Measurements from ENCODE around the gene EPHB1. TPM values are rescaled to one million over a fixed set of nuclear protein-coding genes. Genes with fewer than 3 reads are reported as not detected.

The EPHB1 gene
- total and polyA plus RNA-seq, 4 donors = 0.23 to 1.7 (median 0.52) TPM

DNA sequence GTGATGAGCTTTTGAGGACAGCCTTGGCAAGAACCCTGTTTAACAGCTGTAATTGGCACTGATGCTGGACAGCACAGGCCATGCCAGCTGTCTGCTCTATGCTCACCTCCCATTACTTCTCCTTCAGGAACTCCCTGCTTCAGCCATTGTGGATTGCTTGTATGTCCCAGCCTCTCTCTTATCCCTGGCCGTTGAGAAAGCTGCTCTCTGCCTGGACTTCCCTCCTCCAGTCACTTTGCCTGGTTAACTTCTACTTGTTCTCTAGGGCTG lies 444.5 kb downstream of the EPHB1 start:
- Histone ChIP-seq H3K9me3 (ENCODE audit: control insufficient read depth in 4 of 4, low read length in 3 of 4) (no peaks in the 10 kb centered on the region), H3K27ac (ENCODE audit: low read depth in 1 of 2, low read length in 2 of 2) (no peak overlapping the region), H3K9ac (ENCODE audit: low read depth in 1 of 2, low read length in 2 of 2) (no peak overlapping the region), H3K4me1 (ENCODE audit: control insufficient read depth in 4 of 4, insufficient read depth in 4 of 4, low read length in 3 of 4) (peaks cover 0 to 4% (median 0%) of the 10 kb centered on the region in 4 donors), H3K27me3 (ENCODE audit: control insufficient read depth in 4 of 4, insufficient read depth in 4 of 4, low read length in 3 of 4) (no peaks in the 10 kb centered on the region), H3K36me3 (ENCODE audit: control insufficient read depth in 4 of 4, insufficient read depth in 3 of 4, low read depth in 1 of 4, low read length in 3 of 4) (no peaks in the 10 kb centered on the region), H3K4me3 (ENCODE audit: low read depth in 1 of 3, low read length in 3 of 3) (no peak overlapping the region)
- WGBS = 51% methylated on average over 1 of the region's 1 CpG
- TF ChIP-seq RXRA (IDR thresholded peaks at IDR 0.05) = no peak
- TF ChIP-seq NR2F2 (IDR thresholded peaks at IDR 0.05) = no peak
- TF ChIP-seq, protein P1, sequence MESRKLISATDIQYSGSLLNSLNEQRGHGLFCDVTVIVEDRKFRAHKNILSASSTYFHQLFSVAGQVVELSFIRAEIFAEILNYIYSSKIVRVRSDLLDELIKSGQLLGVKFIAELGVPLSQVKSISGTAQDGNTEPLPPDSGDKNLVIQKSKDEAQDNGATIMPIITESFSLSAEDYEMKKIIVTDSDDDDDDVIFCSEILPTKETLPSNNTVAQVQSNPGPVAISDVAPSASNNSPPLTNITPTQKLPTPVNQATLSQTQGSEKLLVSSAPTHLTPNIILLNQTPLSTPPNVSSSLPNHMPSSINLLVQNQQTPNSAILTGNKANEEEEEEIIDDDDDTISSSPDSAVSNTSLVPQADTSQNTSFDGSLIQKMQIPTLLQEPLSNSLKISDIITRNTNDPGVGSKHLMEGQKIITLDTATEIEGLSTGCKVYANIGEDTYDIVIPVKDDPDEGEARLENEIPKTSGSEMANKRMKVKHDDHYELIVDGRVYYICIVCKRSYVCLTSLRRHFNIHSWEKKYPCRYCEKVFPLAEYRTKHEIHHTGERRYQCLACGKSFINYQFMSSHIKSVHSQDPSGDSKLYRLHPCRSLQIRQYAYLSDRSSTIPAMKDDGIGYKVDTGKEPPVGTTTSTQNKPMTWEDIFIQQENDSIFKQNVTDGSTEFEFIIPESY (IDR thresholded peaks at IDR 0.05) = no peak
- TF ChIP-seq, protein P2, sequence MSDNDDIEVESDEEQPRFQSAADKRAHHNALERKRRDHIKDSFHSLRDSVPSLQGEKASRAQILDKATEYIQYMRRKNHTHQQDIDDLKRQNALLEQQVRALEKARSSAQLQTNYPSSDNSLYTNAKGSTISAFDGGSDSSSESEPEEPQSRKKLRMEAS (IDR thresholded peaks at IDR 0.05) = no peak
- TF ChIP-seq JUND (IDR thresholded peaks at IDR 0.05) = no peak
- TF ChIP-seq RAD21 (IDR thresholded peaks at IDR 0.05) = no peak
- TF ChIP-seq, protein P3, sequence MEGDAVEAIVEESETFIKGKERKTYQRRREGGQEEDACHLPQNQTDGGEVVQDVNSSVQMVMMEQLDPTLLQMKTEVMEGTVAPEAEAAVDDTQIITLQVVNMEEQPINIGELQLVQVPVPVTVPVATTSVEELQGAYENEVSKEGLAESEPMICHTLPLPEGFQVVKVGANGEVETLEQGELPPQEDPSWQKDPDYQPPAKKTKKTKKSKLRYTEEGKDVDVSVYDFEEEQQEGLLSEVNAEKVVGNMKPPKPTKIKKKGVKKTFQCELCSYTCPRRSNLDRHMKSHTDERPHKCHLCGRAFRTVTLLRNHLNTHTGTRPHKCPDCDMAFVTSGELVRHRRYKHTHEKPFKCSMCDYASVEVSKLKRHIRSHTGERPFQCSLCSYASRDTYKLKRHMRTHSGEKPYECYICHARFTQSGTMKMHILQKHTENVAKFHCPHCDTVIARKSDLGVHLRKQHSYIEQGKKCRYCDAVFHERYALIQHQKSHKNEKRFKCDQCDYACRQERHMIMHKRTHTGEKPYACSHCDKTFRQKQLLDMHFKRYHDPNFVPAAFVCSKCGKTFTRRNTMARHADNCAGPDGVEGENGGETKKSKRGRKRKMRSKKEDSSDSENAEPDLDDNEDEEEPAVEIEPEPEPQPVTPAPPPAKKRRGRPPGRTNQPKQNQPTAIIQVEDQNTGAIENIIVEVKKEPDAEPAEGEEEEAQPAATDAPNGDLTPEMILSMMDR (IDR thresholded peaks at IDR 0.05; ENCODE audit: low read depth, low read length, missing input control) = no peak
- no peak for TF ChIP-seq FOXA2 (IDR thresholded peaks at IDR 0.05)
- TF ChIP-seq TAF1 (conservative IDR thresholded peaks at IDR 0.05) = no peak
- TF ChIP-seq, protein P4, sequence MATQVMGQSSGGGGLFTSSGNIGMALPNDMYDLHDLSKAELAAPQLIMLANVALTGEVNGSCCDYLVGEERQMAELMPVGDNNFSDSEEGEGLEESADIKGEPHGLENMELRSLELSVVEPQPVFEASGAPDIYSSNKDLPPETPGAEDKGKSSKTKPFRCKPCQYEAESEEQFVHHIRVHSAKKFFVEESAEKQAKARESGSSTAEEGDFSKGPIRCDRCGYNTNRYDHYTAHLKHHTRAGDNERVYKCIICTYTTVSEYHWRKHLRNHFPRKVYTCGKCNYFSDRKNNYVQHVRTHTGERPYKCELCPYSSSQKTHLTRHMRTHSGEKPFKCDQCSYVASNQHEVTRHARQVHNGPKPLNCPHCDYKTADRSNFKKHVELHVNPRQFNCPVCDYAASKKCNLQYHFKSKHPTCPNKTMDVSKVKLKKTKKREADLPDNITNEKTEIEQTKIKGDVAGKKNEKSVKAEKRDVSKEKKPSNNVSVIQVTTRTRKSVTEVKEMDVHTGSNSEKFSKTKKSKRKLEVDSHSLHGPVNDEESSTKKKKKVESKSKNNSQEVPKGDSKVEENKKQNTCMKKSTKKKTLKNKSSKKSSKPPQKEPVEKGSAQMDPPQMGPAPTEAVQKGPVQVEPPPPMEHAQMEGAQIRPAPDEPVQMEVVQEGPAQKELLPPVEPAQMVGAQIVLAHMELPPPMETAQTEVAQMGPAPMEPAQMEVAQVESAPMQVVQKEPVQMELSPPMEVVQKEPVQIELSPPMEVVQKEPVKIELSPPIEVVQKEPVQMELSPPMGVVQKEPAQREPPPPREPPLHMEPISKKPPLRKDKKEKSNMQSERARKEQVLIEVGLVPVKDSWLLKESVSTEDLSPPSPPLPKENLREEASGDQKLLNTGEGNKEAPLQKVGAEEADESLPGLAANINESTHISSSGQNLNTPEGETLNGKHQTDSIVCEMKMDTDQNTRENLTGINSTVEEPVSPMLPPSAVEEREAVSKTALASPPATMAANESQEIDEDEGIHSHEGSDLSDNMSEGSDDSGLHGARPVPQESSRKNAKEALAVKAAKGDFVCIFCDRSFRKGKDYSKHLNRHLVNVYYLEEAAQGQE (IDR thresholded peaks at IDR 0.05) = no peak
- no peak for TF ChIP-seq ATF3 (IDR thresholded peaks at IDR 0.05)
- no peak for TF ChIP-seq HNF4A (conservative IDR thresholded peaks at IDR 0.05)
- no peak for TF ChIP-seq FOXA1 (IDR thresholded peaks at IDR 0.05)
- TF ChIP-seq YY1 (IDR thresholded peaks at IDR 0.05) = no peak
- no peak for DNase-seq (ENCODE audit: low spot score)

DNA sequence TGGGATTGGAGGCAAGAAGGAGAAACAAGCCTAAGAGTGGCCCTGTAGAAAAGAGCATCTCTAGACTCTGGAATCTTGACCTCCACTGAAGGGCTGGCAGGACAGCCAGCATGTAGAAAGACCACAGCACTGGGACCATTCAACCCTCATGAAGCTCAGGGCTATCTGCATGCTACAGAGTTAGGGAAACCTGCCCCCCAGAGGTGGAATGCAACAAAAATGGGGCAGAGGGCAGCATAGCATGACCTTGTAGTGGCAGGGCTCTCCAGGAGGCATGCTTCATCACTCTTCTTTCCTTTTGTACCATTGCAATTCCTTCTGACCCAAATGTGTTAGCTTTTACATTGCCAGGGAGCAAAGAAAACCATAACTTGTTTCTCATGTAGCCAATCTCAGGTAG lies 445.4 kb downstream of the EPHB1 start:
- TF ChIP-seq JUND (IDR thresholded peaks at IDR 0.05) = no peak
- TF ChIP-seq, protein P3 (IDR thresholded peaks at IDR 0.05; ENCODE audit: low read depth, low read length, missing input control) = peak; percentile 30
- no peak for TF ChIP-seq YY1 (IDR thresholded peaks at IDR 0.05)
- TF ChIP-seq, protein P2 (IDR thresholded peaks at IDR 0.05) = no peak
- peak; percentile 75 to 82 for TF ChIP-seq RAD21 (IDR thresholded peaks at IDR 0.05)
- TF ChIP-seq RXRA (IDR thresholded peaks at IDR 0.05) = peak; percentile 42 to 47
- no peak for TF ChIP-seq SP1 (IDR thresholded peaks at IDR 0.05)
- TF ChIP-seq, protein P4 (IDR thresholded peaks at IDR 0.05) = no peak
- no peak for TF ChIP-seq EGR1 (IDR thresholded peaks at IDR 0.05; ENCODE audit: low read depth in 2 of 2)
- no peak for TF ChIP-seq HNF4A (conservative IDR thresholded peaks at IDR 0.05)
- TF ChIP-seq TAF1 (conservative IDR thresholded peaks at IDR 0.05) = no peak
- TF ChIP-seq FOXA1 (IDR thresholded peaks at IDR 0.05) = no peak

More for the DNA sequence above, 445.4 kb downstream of the EPHB1 start:
- Histone ChIP-seq H3K9me3 (ENCODE audit: control insufficient read depth in 4 of 4, low read length in 3 of 4) (no peaks in the 10 kb centered on the region), H3K36me3 (ENCODE audit: control insufficient read depth in 4 of 4, insufficient read depth in 3 of 4, low read depth in 1 of 4, low read length in 3 of 4) (no peaks in the 10 kb centered on the region), H3K27ac (ENCODE audit: low read depth in 1 of 2, low read length in 2 of 2) (no peak overlapping the region), H3K27me3 (ENCODE audit: control insufficient read depth in 4 of 4, insufficient read depth in 4 of 4, low read length in 3 of 4) (no peaks in the 10 kb centered on the region), H3K4me1 (ENCODE audit: control insufficient read depth in 4 of 4, insufficient read depth in 4 of 4, low read length in 3 of 4) (peaks cover 0 to 5% (median 2%) of the 10 kb centered on the region in 4 donors), H3K9ac (ENCODE audit: low read depth in 1 of 2, low read length in 2 of 2) (no peak overlapping the region), H3K4me3 (ENCODE audit: low read depth in 1 of 3, low read length in 3 of 3) (no peak overlapping the region)
- no peak for DNase-seq (ENCODE audit: low spot score)
